Measurements from ENCODE around the gene ENPP7.
A peak's percentile ranks its signal among the peaks of the same experiment; 100 is the strongest.
"Not testable (repeated sequence)": the region's sequence is repeated elsewhere in the genome, so short reads cannot be mapped to it uniquely, and the experiment has no call there.

The ENPP7 gene

DNA sequence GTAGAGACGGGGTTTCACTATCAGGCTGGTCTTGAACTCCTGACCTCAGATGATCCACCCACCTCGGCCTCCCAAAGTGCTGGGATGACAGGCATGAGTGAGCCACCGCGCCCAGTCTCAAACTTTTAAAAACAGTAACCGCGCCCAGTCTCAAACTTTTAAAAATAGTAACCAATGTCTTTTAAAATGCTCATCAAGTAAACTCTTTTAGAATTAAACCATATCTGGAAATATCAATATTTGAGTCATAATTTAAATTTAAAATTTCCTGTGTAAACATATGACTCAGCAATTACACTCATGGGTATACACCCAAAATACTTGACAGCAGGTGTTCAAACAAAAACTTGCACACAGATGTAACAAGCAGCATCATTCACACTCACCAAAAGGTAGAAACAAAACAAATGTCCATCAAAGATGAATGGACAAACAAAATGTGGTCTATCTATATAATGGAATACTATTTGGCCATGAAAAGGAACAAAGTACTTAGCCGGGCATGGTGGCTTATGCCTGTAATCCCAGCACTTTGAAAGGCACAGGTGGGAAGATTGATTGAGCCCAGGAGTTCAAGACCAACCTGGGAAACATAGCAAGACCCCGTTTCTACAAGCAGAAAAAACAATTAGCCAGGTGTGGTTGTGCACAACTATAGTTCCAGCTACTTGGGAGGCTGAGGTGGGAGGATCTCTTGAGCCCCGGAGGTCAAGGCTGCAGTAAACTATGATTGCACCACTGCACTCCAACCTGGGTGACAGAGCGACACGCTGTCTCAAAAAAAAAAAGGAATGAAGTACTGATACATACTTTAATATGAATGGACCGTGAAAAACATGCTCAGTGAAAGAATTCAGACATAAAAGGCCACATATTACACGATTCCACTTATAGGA lies 20.2 kb downstream of the ENPP7 start:
- DNase-seq: no peak

GRCh38 chr17:79752175-79752574 lies 21.4 kb downstream of the ENPP7 start:
- DNase-seq: peak; percentile 43

DNA sequence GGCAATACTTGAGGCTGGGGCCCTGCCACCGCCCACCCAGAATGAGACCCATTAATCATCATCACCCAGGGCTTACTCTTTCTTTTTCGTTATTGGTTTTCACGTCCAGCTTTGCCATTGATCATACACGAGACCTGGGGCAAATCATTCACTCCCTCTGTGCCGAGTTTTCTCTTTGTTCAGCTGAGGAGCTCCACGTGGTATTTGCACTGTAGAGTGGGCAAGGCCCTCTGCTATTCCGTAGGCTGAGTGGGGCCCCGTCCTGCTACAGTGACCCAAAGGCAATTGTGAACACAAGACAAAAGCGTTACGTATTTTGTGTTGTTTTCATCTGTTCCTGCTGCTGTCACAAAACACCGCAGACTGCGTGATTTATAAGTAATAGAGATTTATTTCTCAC lies 23.6 kb downstream of the ENPP7 start:
- no peak for DNase-seq

DNA sequence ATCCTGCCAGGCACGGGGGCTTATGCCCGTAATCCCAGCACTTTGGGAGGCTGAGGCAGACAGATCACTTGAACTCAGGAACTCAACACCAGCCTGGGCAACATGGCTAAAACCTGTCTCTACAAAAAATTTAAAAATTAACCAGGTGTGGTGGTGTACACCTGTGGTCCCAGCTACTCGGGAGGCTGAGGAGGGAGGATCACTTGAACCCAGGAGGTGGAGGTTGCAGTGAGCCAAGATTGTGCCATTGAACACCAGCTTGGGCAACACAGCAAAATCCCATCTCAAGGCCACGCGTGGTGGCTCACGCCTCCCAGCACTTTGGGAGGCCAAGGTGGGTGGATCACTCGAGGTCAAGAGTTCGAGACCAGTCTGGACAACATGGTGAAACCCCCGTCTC lies 24.2 kb downstream of the ENPP7 start:
- not testable (repeated sequence) for DNase-seq

DNA sequence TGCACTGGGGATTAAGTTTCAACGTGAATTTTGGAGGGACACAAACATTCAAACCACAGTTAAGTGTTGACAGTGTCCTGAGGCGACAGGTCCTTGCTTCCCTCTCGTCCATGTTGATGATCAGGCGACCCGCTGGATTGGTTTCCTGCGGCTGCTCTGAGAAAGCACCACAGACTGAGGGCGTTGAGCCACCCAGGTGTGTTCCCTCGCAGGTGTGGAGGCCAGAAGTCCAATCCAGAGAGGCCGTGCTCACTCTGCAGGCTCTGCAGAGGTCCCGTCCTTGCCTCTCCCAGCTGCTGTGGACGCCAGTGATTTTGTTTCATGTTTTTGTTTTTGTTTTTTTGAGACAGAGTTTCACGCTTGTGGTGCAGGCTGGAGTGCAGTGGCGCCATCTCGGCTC lies 24.8 kb downstream of the ENPP7 start:
- no peak for DNase-seq

GRCh38 chr17:79757140-79757745 lies 26.5 kb downstream of the ENPP7 start:
- DNase-seq: no peak

- DNase-seq: no peak
These were observed 27.5 kb downstream of the ENPP7 start for GRCh38 chr17:79758271-79758670.

DNA sequence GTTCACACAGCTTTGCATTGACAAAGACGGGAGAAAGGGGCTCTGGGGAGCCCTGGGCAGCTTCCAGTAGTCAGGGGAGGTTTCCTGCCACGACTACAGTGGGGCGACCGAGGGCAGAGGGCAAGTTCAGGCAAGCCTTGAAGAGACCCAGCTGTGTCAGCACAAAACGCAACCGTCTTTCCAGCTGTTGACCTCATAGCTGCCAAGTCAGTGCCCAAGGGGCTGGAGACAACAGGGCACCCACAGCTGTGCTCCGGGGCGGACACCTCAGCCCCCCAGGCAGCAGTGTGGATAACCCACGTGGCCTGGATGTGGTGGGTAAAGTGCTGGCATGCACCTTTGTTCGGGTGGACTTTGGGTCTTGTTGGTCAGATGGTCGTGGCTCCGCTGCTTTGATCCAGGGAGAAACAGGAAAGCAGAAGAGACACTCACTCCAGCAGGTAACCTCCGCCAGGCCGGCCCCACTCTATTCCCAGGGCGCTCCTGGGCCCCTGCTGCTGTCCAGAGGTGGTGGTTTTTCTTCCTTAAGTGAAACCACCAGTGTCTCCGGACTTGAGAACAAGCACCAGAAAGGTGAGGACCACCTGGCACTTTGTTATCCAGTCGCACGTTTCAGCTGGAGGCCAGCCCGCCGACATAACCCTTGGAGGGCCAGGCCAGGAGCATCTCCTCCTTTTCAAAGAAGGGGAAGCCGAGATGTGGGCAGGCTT lies 29.6 kb downstream of the ENPP7 start:
- no peak for DNase-seq

- no peak for DNase-seq
These were observed 31.3 kb downstream of the ENPP7 start for GRCh38 chr17:79761894-79762589.

GRCh38 chr17:79765708-79766107 lies 35.0 kb downstream of the ENPP7 start:
- DNase-seq: no peak

DNA sequence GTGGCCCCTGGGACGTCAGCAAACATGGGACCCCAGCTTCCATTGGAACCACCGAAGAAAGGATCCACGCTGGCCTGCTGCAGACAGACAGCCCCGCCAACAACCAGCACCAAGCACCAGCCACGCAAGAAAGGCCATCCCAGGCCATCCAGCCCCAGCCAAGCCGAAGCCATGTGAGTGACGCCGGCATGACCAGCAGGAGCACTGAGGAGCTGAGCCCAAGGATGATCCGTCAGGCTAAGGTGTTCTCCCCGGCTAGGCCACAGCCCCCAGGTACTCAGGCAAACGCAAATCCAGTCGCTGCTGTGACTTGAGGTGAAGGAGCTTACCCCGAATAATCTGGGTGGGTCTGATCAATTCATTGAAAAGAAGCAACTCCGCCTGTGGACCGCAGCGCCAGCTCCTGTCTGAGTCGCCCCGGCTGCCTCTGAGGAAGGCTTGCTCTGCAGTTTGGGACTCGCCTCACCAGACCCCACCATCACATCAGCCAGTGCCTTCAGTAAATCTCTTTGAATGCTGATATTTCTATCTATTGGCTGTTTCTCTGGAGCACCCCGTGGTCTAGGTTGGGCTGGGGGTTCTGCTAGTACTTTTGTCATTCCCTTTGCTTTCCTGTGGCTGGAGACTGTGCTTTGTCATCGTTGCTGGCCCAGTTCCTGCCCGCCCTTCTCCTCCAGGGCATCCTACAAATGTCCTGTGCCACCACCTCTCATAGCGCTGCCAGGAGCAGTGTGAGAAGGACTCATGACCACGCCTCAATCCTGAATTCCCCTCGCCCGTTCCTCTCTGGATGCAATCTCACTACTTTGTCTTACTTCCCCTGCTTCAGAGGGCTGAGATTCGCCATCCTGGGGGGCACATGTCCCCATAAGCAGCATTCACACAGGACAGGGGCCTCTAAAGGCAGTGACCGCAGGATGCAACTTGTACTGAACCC lies 39.1 kb downstream of the ENPP7 start:
- DNase-seq: no peak

GRCh38 chr17:79771276-79771675 lies 40.5 kb downstream of the ENPP7 start:
- no peak for DNase-seq

- not testable (repeated sequence) for DNase-seq
These were observed 42.0 kb downstream of the ENPP7 start for GRCh38 chr17:79772726-79773125.

DNA sequence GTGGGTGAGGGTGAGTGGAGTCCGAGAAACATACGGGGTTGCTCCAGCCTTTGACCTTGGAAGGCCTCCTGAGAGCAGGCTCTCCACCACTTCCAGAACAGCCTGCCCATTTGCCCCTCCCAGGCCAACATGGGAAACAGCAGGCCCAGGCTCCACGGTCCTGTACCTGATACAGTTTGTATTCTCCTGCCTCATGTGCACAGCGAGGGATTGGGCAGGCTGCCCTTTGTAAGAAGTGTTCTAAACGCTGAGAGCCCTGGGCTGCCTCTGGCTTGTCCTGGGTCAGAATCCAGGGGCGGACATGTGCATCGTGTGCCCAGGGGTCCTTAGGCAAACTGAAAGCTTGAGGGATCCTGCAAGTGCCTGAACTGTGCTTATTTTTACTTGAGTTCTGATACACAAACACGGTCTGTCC lies 43.8 kb downstream of the ENPP7 start:
- DNase-seq: no peak

- no peak for DNase-seq
These were observed 44.9 kb downstream of the ENPP7 start for GRCh38 chr17:79775632-79776031.

GRCh38 chr17:79776376-79777119 lies 45.8 kb downstream of the ENPP7 start:
- DNase-seq: no peak

DNA sequence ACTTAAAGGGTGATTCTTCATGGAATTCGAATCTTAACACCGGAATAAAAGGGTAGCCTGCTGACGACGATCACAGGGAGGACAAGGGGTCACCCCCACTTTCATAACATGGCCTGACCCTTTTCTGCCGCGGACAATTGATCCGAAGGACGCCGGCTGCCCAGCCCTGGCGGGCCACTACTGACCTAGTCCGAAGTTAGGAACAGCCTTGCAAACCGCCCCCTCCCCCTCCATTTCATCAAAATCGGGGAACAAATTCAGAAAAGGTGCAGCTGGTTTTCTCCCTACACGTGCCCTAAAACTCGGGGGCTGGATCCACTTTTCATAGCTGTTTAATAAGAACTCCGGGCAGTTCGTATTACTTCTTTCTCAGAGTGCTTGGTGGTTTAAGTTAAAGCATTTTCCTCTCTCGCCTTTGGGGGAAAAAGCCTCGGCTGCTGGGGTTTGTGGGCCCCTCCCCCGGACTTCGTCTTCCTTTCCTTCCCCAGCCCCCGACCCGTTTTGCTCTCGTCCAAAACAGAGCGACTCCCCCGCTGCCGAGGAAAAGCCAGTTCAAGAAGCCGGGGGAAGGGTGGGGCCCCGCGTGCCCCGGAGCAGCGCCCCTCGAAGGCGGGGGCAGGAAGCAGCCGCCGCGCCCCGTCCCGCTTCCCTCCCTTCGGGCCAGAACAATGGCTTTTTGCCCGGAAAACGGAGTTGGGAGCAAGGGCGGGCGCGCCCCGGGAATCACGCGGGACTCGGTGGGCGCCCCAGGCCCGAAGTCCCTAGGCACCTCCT lies 46.6 kb downstream of the ENPP7 start:
- DNase-seq: peak; percentile 29

DNA sequence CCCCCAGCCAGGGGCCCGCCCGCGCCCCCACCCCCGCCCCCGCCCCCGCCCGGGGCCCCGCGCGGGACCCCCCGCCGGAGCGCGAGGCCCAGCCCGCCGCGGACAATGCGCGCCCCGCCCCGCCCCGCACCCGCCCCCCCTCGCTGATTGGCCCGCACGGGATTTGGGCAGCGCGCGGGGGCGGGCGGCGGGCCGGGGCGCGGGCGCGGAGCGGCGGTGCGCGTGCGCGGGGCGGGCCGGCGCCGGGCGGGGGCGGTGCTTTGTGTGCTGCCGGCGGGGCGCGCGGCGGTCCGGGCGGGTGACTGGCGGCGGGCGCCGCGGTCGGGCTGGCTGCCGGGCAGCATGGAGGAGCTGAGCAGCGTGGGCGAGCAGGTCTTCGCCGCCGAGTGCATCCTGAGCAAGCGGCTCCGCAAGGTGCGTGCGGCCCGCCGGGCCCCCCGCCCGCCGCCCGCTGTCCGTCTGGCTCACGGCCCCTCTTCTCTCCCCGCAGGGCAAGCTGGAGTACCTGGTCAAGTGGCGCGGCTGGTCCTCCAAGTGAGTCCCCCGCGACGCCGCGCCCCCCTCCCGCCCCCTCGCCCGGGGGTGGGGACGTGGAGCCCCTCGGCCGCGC lies 47.3 kb downstream of the ENPP7 start, which contains the start of gene CBX2:
Gene CBX2 (plus strand): TSS at position 255 of the 610 bp plus-strand sequence. CDS start 88 bp downstream, at position 343.
- peak; percentile 88 for DNase-seq

- DNase-seq: no peak
These were observed 47.9 kb downstream of the ENPP7 start for GRCh38 chr17:79778504-79779083.

Data from suppressor macrophage treated with lipopolysaccharide for 4 hours (primary cell).